NCI-H1105 treated with DMSO at 0.1 percent for 48 hours (cell line): ENCODE measurements around the gene TOMM6.

Source experiments
- DNase-seq: peaks from one replicate; lab custom pipeline; 2025; lab: John Stamatoyannopoulos, UW

TOMM6 gene

GRCh38 chr6:41787219-41787917 lies at the start of gene TOMM6:
Gene TOMM6, plus strand, starts transcription at chr6:41787694. Its CDS starts 4 bp downstream, at chr6:41787698.
- DNase-seq, result peak; percentile 91

- no peak for DNase-seq
These were observed 48.5 kb upstream of the TOMM6 start for GRCh38 chr6:41739041-41739440.

- no peak for DNase-seq
These were observed 46.9 kb upstream of the TOMM6 start for GRCh38 chr6:41740366-41741162.

- no peak for DNase-seq
These were observed 45.6 kb upstream of the TOMM6 start for GRCh38 chr6:41741625-41742490.

GRCh38 chr6:41743406-41744235 lies 43.9 kb upstream of the TOMM6 start:
- DNase-seq, result no peak

GRCh38 chr6:41744236-41744787 lies 43.2 kb upstream of the TOMM6 start:
- no peak for DNase-seq

- DNase-seq, result no peak
These were observed 41.4 kb upstream of the TOMM6 start for GRCh38 chr6:41746107-41746506.

GRCh38 chr6:41747256-41748101 lies 40.0 kb upstream of the TOMM6 start, which contains the start of gene PGC:
Gene PGC, minus strand, starts transcription at chr6:41747397. Its CDS starts 63 bp downstream, at chr6:41747334.
- DNase-seq, result no peak

GRCh38 chr6:41748102-41748477 lies 39.4 kb upstream of the TOMM6 start:
- DNase-seq, result no peak

- DNase-seq, result no peak
These were observed 39.0 kb upstream of the TOMM6 start for GRCh38 chr6:41748542-41748941.

GRCh38 chr6:41750374-41750773 lies 37.1 kb upstream of the TOMM6 start:
- DNase-seq, result no peak

GRCh38 chr6:41755895-41756294 lies 31.6 kb upstream of the TOMM6 start:
- DNase-seq, result no peak

GRCh38 chr6:41756354-41756753 lies 31.1 kb upstream of the TOMM6 start:
- no peak for DNase-seq

GRCh38 chr6:41757271-41757670 lies 30.2 kb upstream of the TOMM6 start:
- no peak for DNase-seq

GRCh38 chr6:41757931-41758640 lies 29.4 kb upstream of the TOMM6 start:
- DNase-seq, result no peak

- DNase-seq, result no peak
These were observed 28.9 kb upstream of the TOMM6 start for GRCh38 chr6:41758641-41759035.

- DNase-seq, result no peak
These were observed 28.2 kb upstream of the TOMM6 start for GRCh38 chr6:41759106-41759904.

GRCh38 chr6:41759905-41760579 lies 27.5 kb upstream of the TOMM6 start:
- no peak for DNase-seq
